Esophagus muscularis mucosa (tissue), 4 donors: Measurements from ENCODE around the gene PRM1. TPM values are rescaled to one million over a fixed set of nuclear protein-coding genes. Genes with fewer than 3 reads are reported as not detected.

Experiments
- DNase-seq: peaks from one replicate; pipeline ENCODE4 v3.0.0-alpha.2; 2017; ENCODE audit errors: extremely low spot score
- H3K27ac ChIP-seq, 4 donors: fragments of 200-600 bp; sonication (generic); replicated peaks in 1 of 4; 1 replicate in 3 of 4; 2 replicates in 1 of 4; pipeline ENCODE4 v1.5.1; 2016 to 2019; ENCODE audit warnings: mild to moderate bottlenecking in 1 of 4
- H3K27me3 ChIP-seq, 4 donors: fragments of 200-600 bp; sonication (generic); one replicate each; pipeline versions ENCODE4 v1.5.1 to v1.6.0; 2016 to 2019
- H3K36me3 ChIP-seq, 4 donors: fragments of 200-600 bp; sonication (generic); one replicate each; pipeline ENCODE4 v1.5.1; 2016 to 2019
- H3K4me1 ChIP-seq, 4 donors: fragments of 200-600 bp; sonication (generic); one replicate each; pipeline ENCODE4 v1.5.1; 2016 to 2019
- H3K4me3 ChIP-seq, 4 donors: fragments of 200-600 bp; sonication (generic); 1 replicate in 2 of 4; 2 replicates in 2 of 4; pipeline ENCODE4 v1.5.1; 2016 to 2019; ENCODE audit warnings: mild to moderate bottlenecking in 4 of 4, moderate library complexity in 1 of 4
- H3K9me3 ChIP-seq, 4 donors: fragments of 200-600 bp; sonication (generic); 1 replicate in 3 of 4; 2 replicates in 1 of 4; pipeline ENCODE4 v1.5.1; 2016 to 2019
- CTCF ChIP-seq, 3 experiments: fragments of 200-600 bp in 2 of 3; fragments of 450-650 bp in 1 of 3; sonication (generic) in 2 of 3; IDR thresholded peaks; one replicate each; pipeline ENCODE4 v1.5.1; 2017 to 2019; ENCODE audit warnings: antibody characterized with exemption in 3 of 3, mild to moderate bottlenecking in 2 of 3, moderate library complexity in 1 of 3
- EP300 ChIP-seq: sonication (generic); formaldehyde crosslinking; IDR thresholded peaks from one replicate; pipeline ENCODE4 v1.6.1; 2017; ENCODE audit warnings: antibody characterized with exemption
- POLR2A ChIP-seq: fragments of 450-650 bp; IDR thresholded peaks from one replicate; pipeline ENCODE4 v1.6.1; 2017; ENCODE audit warnings: antibody characterized with exemption, moderate library complexity, mild to moderate bottlenecking, low read depth
- POLR2AphosphoS5 ChIP-seq, 2 donors: sonication (generic); formaldehyde crosslinking; IDR thresholded peaks; one replicate each; pipeline ENCODE4 v1.6.1; 2017; ENCODE audit warnings: antibody characterized with exemption in 2 of 2
- WGBS: methylation state at CpG from one replicate; pipeline ENCODE4 v1.1.5; 2018; 5-methylcytosine and 5-hydroxymethylcytosine counted together
- intact Hi-C: fragments of 100-400 bp; cut with DNase I; formaldehyde crosslinking; loops from one replicate; pipeline ENCODE4 v1.15.1; 2023
- total RNA-seq, 4 donors: library from RNA; depleted of rRNA; stranded (reverse); fragments of >200 nt; gene quantifications; one replicate each; pipeline versions ENCODE4 v1.1.0 to v1.2.1, GENCODE V29; 2016

The PRM1 gene
- total RNA-seq, 4 donors from 2014 or later, result not detected

- 89% methylated on average over 13 of the region's 13 CpGs for WGBS
- Histone ChIP-seq H3K36me3 (no peaks in the 10 kb centered on the region), H3K27me3 (no peaks in the 10 kb centered on the region), H3K9me3 (no peaks in the 10 kb centered on the region), H3K27ac (no peak overlapping the region), H3K4me1 (peaks cover 0 to 10% (median 8%) of the 10 kb centered on the region in 4 donors), H3K4me3 (no peak overlapping the region)
- no peak for TF ChIP-seq POLR2A
- no peak for TF ChIP-seq EP300
- TF ChIP-seq CTCF (IDR thresholded peaks at IDR 0.05), result no peak
- TF ChIP-seq POLR2AphosphoS5 (IDR thresholded peaks at IDR 0.05), result no peak
- no peak for DNase-seq
- intact Hi-C loops, result no loop called here
Observed at GRCh38 chr16:11234884-11235702, 46.0 kb downstream of the PRM1 start.

GRCh38 chr16:11233727-11234376 is 47.3 kb downstream of the PRM1 start:
- H3K36me3 ChIP-seq, result no peaks in the 10 kb centered on the region
- no peak for DNase-seq
- H3K27ac ChIP-seq, result no peak overlapping the region
- no peaks in the 10 kb centered on the region for H3K27me3 ChIP-seq
- H3K9me3 ChIP-seq, result no peaks in the 10 kb centered on the region
- 83% methylated on average over 8 of the region's 8 CpGs for WGBS
- H3K4me1 ChIP-seq, result peaks cover 0 to 10% (median 8%) of the 10 kb centered on the region in 4 donors
- intact Hi-C loops, result no loop called here
- no peak overlapping the region for H3K4me3 ChIP-seq
- TF ChIP-seq CTCF (IDR thresholded peaks at IDR 0.05) (no peak), POLR2A (no peak), EP300 (no peak), POLR2AphosphoS5 (IDR thresholded peaks at IDR 0.05) (no peak)

- TF ChIP-seq CTCF (IDR thresholded peaks at IDR 0.05) (no peak), POLR2AphosphoS5 (IDR thresholded peaks at IDR 0.05) (peak in 1 of 2 donors; percentile 10), EP300 (no peak), POLR2A (no peak)
- Histone ChIP-seq H3K4me1 (peaks cover 0 to 10% (median 8%) of the 10 kb centered on the region in 4 donors), H3K27me3 (no peaks in the 10 kb centered on the region), H3K27ac (peak overlapping the region in 1 of 4 donors; percentile 48), H3K4me3 (no peak overlapping the region), H3K9me3 (no peaks in the 10 kb centered on the region), H3K36me3 (no peaks in the 10 kb centered on the region)
- intact Hi-C loops, result no loop called here
- 43% methylated on average over 19 of the region's 35 CpGs for WGBS
- DNase-seq, result no peak
Observed at GRCh38 chr16:11232852-11233726, 48.0 kb downstream of the PRM1 start.

- H3K36me3 ChIP-seq, result no peaks in the 10 kb centered on the region
- WGBS, result 81% methylated on average over 2 of the region's 3 CpGs
- H3K9me3 ChIP-seq, result no peaks in the 10 kb centered on the region
- intact Hi-C loops, result no loop called here
- no peak for DNase-seq
- peak overlapping the region in 1 of 4 donors; percentile 48 for H3K27ac ChIP-seq
- no peak for TF ChIP-seq POLR2AphosphoS5 (IDR thresholded peaks at IDR 0.05)
- TF ChIP-seq CTCF (IDR thresholded peaks at IDR 0.05), result no peak
- no peak for TF ChIP-seq EP300
- TF ChIP-seq POLR2A, result no peak
- no peak overlapping the region for H3K4me3 ChIP-seq
- H3K27me3 ChIP-seq, result no peaks in the 10 kb centered on the region
- H3K4me1 ChIP-seq, result peaks cover 0 to 10% (median 8%) of the 10 kb centered on the region in 4 donors
Observed at GRCh38 chr16:11232302-11232851, 48.8 kb downstream of the PRM1 start.
